Muscle layer of duodenum (tissue), 2 donors: ENCODE results near the gene FAH.

Source experiments
- H3K27ac ChIP-seq: one replicate; pipeline ENCODE4 v1.7.0; 2013; ENCODE audit warnings: mild to moderate bottlenecking, low read length
- H3K27me3 ChIP-seq: one replicate; pipeline ENCODE4 v1.7.0; 2013; ENCODE audit warnings: low read depth, mild to moderate bottlenecking, control low read depth, low read length
- H3K36me3 ChIP-seq, 2 donors: one replicate each; pipeline ENCODE4 v1.7.0; 2013; ENCODE audit warnings: low read length in 2 of 2, control low read depth in 1 of 2, mild to moderate bottlenecking in 1 of 2; ENCODE audit not compliant: insufficient read depth in 2 of 2, control insufficient read depth in 1 of 2
- H3K4me1 ChIP-seq, 2 donors: one replicate each; pipeline ENCODE4 v1.7.0; 2013; ENCODE audit warnings: low read length in 2 of 2, mild to moderate bottlenecking in 2 of 2, control low read depth in 1 of 2, moderate library complexity in 1 of 2; ENCODE audit not compliant: insufficient read depth in 2 of 2, control insufficient read depth in 1 of 2
- H3K4me3 ChIP-seq, 2 donors: one replicate each; pipeline ENCODE4 v1.7.0; 2013; ENCODE audit warnings: low read length in 2 of 2, low read depth in 1 of 2, mild to moderate bottlenecking in 1 of 2
- H3K9me3 ChIP-seq, 2 donors: one replicate each; pipeline ENCODE4 v1.7.0; 2013; ENCODE audit warnings: low read length in 2 of 2, control low read depth in 1 of 2, mild to moderate bottlenecking in 1 of 2; ENCODE audit not compliant: control insufficient read depth in 1 of 2
- donor health status: healthy.

FAH gene

DNA sequence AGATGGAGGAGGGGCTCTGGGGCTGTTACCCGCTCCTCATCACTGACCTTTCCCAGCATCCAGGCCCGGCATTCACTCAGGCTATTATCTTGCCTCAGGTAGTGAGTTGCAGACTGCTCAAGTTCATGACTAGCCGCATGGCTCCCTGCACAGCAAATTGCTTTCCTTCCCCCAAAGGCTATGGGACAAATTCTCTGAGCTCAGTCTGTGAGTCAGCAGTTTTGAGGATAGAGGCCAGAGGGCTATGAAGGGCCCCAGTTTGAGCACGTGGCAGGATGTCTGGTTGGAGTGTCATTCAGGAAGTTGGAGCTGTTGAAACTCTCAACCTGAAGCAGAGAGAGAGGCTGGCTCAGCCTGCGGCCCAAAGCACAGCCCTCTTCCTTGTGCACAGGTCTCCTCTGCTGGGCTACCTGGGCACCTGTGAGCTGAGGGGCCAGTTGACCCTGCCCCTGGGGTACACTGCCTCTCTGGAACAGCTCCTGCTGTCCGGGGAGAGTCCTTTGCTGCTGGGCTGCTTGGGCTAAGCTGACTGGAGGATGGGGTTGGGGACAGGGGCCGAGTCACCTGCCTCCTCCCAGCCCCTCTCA, 7.9 kb downstream of the FAH start:
- Histone ChIP-seq H3K4me3 (no peak overlapping the region), H3K4me1 (peaks cover 9 to 27% of the 10 kb centered on the region in 2 donors), H3K27me3 (no peaks in the 10 kb centered on the region), H3K36me3 (peaks cover 5 to 12% of the 10 kb centered on the region in 2 donors), H3K9me3 (no peaks in the 10 kb centered on the region), H3K27ac (no peak overlapping the region)

DNA sequence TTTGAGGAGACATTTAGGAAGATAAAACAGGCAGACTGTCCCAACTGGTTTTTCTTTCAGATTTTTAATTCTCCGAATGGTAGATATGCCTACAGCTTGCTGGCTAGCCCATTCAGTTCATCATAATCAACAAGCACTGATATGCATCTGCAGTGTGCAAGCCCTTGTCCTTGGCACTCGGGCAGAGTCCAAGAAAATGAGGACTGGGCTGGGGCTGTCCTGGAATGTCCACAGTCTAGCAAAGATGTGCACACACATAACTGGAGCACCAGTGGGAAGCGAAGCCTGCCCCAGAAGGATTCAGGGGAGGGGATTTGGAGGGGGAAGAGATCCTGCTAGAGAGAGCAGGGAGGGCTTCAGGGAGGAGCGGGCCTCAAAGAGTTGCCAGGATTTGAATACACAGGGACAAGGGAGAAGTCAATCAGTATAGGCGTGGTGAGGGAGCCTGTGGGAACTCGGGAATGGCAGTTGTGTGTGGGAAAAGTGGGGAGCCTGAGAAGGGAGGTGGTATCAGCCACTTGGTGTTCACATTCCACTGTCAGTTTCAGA, 8.7 kb downstream of the FAH start:
- no peak overlapping the region for H3K4me3 ChIP-seq
- no peak overlapping the region for H3K27ac ChIP-seq

GRCh38 chr15:80162059-80162554, 9.3 kb downstream of the FAH start:
- H3K36me3 ChIP-seq = peaks cover 5 to 12% of the 10 kb centered on the region in 2 donors
- H3K27me3 ChIP-seq = no peaks in the 10 kb centered on the region
- no peak overlapping the region for H3K27ac ChIP-seq
- no peak overlapping the region for H3K4me3 ChIP-seq
- H3K4me1 ChIP-seq = peaks cover 9 to 27% of the 10 kb centered on the region in 2 donors
- no peaks in the 10 kb centered on the region for H3K9me3 ChIP-seq

More for the DNA sequence above, 8.7 kb downstream of the FAH start:
- Histone ChIP-seq H3K9me3 (no peaks in the 10 kb centered on the region), H3K27me3 (no peaks in the 10 kb centered on the region), H3K4me1 (peaks cover 9 to 27% of the 10 kb centered on the region in 2 donors), H3K36me3 (peaks cover 5 to 12% of the 10 kb centered on the region in 2 donors)

DNA sequence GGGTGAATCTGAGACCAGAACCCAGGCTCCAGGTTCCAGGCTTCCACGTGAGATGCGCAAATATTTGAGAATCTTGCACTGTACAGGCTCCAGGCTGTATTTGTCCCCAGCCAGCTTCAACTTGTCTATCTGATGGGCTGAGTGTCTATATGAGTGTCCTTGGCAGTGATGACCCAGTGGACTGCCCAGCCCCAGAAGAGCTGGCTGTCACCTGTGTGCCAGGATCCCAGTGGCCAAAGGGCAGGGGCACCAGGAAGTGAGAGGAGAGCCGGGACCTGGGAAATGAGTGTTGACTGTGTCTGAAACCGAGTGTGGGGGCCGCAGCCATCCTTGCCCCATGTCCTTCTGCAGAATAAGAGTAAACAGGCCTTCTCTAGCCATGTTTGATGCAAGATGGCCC, 10.4 kb downstream of the FAH start:
- Histone ChIP-seq H3K4me1 (peaks cover 9 to 27% of the 10 kb centered on the region in 2 donors), H3K9me3 (no peaks in the 10 kb centered on the region), H3K36me3 (peaks cover 5 to 12% of the 10 kb centered on the region in 2 donors), H3K4me3 (no peak overlapping the region), H3K27ac (no peak overlapping the region), H3K27me3 (no peaks in the 10 kb centered on the region)

GRCh38 chr15:80163897-80164296, 11.1 kb downstream of the FAH start:
- no peaks in the 10 kb centered on the region for H3K27me3 ChIP-seq
- no peak overlapping the region for H3K27ac ChIP-seq
- no peaks in the 10 kb centered on the region for H3K9me3 ChIP-seq
- H3K4me3 ChIP-seq = no peak overlapping the region
- H3K4me1 ChIP-seq = peaks cover 9 to 27% of the 10 kb centered on the region in 2 donors
- peaks cover 5 to 12% of the 10 kb centered on the region in 2 donors for H3K36me3 ChIP-seq

DNA sequence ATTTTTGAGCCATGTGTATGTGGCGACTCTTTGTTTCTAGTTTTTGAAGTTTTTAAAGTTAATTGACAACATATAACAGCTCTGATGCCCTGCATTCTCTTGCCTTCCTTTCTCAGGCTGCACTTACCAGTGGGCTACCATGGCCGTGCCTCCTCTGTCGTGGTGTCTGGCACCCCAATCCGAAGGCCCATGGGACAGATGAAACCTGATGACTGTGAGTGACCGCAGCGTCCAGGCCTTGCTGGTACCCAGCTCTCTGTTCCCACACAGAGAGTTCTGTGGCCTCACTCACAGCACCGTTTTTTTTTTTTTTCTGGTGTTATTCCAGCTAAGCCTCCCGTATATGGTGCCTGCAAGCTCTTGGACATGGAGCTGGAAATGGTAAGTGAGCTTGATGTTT, 15.1 kb downstream of the FAH start:
- no peaks in the 10 kb centered on the region for H3K9me3 ChIP-seq
- H3K4me3 ChIP-seq = no peak overlapping the region
- no peaks in the 10 kb centered on the region for H3K27me3 ChIP-seq
- no peak overlapping the region for H3K27ac ChIP-seq
- H3K36me3 ChIP-seq = peaks cover 0 to under 1% of the 10 kb centered on the region in 2 donors
- H3K4me1 ChIP-seq = no peaks in the 10 kb centered on the region

GRCh38 chr15:80168421-80168820, 15.6 kb downstream of the FAH start:
- Histone ChIP-seq H3K27me3 (no peaks in the 10 kb centered on the region), H3K9me3 (no peaks in the 10 kb centered on the region), H3K4me3 (no peak overlapping the region), H3K36me3 (no peaks in the 10 kb centered on the region), H3K27ac (no peak overlapping the region), H3K4me1 (no peaks in the 10 kb centered on the region)

GRCh38 chr15:80169768-80170357, 17.1 kb downstream of the FAH start:
- H3K4me1 ChIP-seq = no peaks in the 10 kb centered on the region
- H3K27me3 ChIP-seq = no peaks in the 10 kb centered on the region
- peaks cover 0 to 10% of the 10 kb centered on the region in 2 donors for H3K36me3 ChIP-seq
- H3K27ac ChIP-seq = no peak overlapping the region
- no peak overlapping the region for H3K4me3 ChIP-seq
- H3K9me3 ChIP-seq = no peaks in the 10 kb centered on the region

- H3K27ac ChIP-seq = no peak overlapping the region
- H3K9me3 ChIP-seq = no peaks in the 10 kb centered on the region
- no peaks in the 10 kb centered on the region for H3K4me1 ChIP-seq
- peaks cover 0 to 13% of the 10 kb centered on the region in 2 donors for H3K36me3 ChIP-seq
- no peaks in the 10 kb centered on the region for H3K27me3 ChIP-seq
- H3K4me3 ChIP-seq = no peak overlapping the region
These were observed 17.8 kb downstream of the FAH start for GRCh38 chr15:80170596-80170995.

DNA sequence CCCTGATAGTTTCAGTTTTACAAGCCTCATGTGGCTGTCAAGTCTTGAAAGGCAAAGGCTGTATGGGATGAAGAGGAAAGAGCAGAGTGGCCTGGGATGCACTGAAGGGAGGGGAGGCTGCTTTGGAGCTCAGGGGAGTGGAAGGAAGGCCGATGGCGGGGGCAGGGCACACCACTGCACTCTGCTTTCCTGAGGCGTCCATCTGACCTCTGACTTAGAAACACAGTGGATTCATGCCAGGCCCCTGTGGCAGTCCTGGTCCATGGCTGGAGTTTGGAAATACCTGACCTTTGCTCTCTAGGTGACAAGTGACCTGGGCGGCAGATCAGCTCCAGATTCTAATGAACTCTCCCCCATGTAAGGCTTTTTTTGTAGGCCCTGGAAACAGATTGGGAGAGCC, 19.0 kb downstream of the FAH start:
- Histone ChIP-seq H3K4me1 (no peaks in the 10 kb centered on the region), H3K27ac (no peak overlapping the region), H3K36me3 (peaks cover 0 to 20% of the 10 kb centered on the region in 2 donors), H3K4me3 (no peak overlapping the region), H3K9me3 (no peaks in the 10 kb centered on the region), H3K27me3 (no peaks in the 10 kb centered on the region)

DNA sequence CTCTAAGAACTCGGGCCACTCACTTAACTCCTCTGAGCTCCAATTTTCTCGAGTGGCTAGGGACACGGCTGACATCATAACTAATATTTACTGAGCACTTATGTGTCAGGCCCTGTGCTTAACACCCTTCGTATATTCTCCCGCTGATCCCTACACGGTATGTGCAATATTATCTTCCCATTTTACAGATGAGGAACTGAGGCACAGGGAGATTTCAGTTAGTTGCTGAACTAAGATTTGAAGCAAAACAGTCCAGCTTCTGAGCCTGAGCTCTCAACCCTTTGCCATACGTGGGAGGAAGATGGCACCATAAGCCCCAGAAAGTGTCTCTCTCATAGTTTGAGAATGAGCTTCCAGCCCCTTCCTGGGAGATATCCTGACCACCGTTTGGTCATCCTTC, 19.6 kb downstream of the FAH start:
- H3K36me3 ChIP-seq = peaks cover 0 to 20% of the 10 kb centered on the region in 2 donors
- no peaks in the 10 kb centered on the region for H3K4me1 ChIP-seq
- no peak overlapping the region for H3K4me3 ChIP-seq

More for the DNA sequence above, 19.6 kb downstream of the FAH start:
- H3K27ac ChIP-seq = no peak overlapping the region
- no peaks in the 10 kb centered on the region for H3K9me3 ChIP-seq
- no peaks in the 10 kb centered on the region for H3K27me3 ChIP-seq
